HepG2 (cell line): ENCODE results near the gene FITM2. TPM values are rescaled to one million over a fixed set of nuclear protein-coding genes. Genes with fewer than 3 reads are reported as not detected.

Source experiments
- ATAC-seq: fragments of 200-7000 bp; cut with Tn5 transposase; 3 replicates; pipeline ENCODE4 v1.9.1; 2020; ENCODE audit warnings: mild to moderate bottlenecking, moderate library complexity
- BruUV-seq: library from RNA; stranded (reverse); fragments of 400-500 nt; replicated peaks from 2 replicates; lab custom pipeline; 2021; lab: Mats Ljungman, UMichigan
- CTCF ChIA-PET: fragments of 300-600 bp; formaldehyde crosslinking; extraction: SDS; loops from one replicate; lab custom pipeline; 2021; ENCODE audit warnings: low total read pairs, inconsistent platforms, low intra/inter-chr PET ratio; lab: Yijun Ruan, JAX
- POLR2A ChIA-PET: fragments of 350-600 bp; sonication (Branson Sonifier 250); formaldehyde crosslinking; loops from one replicate; lab custom pipeline; 2020; ENCODE audit warnings: antibody characterized with exemption, inconsistent platforms; lab: Yijun Ruan, JAX
- DNase-seq: peaks from one replicate; pipeline ENCODE4 v3.0.0-alpha.2; 2015; ENCODE audit warnings: low spot score
- FAIRE-seq: peaks from 3 replicates; lab custom pipeline; 2011; peaks lifted over from hg19 to GRCh38; lab: Jason Lieb, UNC
- H2AFZ ChIP-seq: one replicate; pipeline ENCODE4 v1.6.1; 2011; ENCODE audit warnings: low read length, inconsistent platforms
- H3K27ac ChIP-seq: fragments of 300-600 bp; 3 replicates; pipeline ENCODE4 v1.8.0; 2011; ENCODE audit warnings: mixed run types, mild to moderate bottlenecking, mixed read lengths, low read length, inconsistent platforms; ENCODE audit not compliant: insufficient read depth; ENCODE audit errors: extremely low read length
- H3K27me3 ChIP-seq, 2 experiments: fragments of 200-600 bp in 1 of 2; 2 replicates in 1 of 2; 3 replicates in 1 of 2; pipeline versions ENCODE4 v1.6.0 to v1.8.0; 2011; ENCODE audit warnings: low read length in 2 of 2, mild to moderate bottlenecking in 2 of 2, moderate library complexity in 2 of 2, inconsistent platforms in 1 of 2; ENCODE audit not compliant: insufficient read depth in 2 of 2, control insufficient read depth in 1 of 2
- H3K36me3 ChIP-seq, 2 experiments: fragments of 200-600 bp in 1 of 2; replicated peaks in 1 of 2; 2 replicates in 1 of 2; 3 replicates in 1 of 2; pipeline versions ENCODE4 v1.5.1 to v1.8.0; 2011; ENCODE audit warnings: low read length in 2 of 2, inconsistent platforms in 1 of 2; ENCODE audit not compliant: insufficient read depth in 2 of 2, control insufficient read depth in 1 of 2
- H3K4me1 ChIP-seq: 2 replicates; pipeline ENCODE4 v1.5.1; 2012; ENCODE audit warnings: low read length, inconsistent platforms; ENCODE audit not compliant: insufficient read depth
- H3K4me2 ChIP-seq: 2 replicates; pipeline ENCODE4 v1.6.0; 2011; ENCODE audit warnings: low read depth, low read length, inconsistent platforms
- H3K4me3 ChIP-seq, 3 experiments: fragments of 200-600 bp in 1 of 3; sonication (generic), shearing (Covaris generic) in 1 of 3; replicated peaks in 1 of 3; 2 replicates each; pipeline ENCODE4 v1.5.1; 2011 to 2016; ENCODE audit warnings: low read length in 3 of 3, inconsistent platforms in 2 of 3, low read depth in 2 of 3, mild to moderate bottlenecking in 2 of 3, control low read depth in 1 of 3, mixed read lengths in 1 of 3; ENCODE audit not compliant: insufficient read depth in 1 of 3
- H3K79me2 ChIP-seq: one replicate; pipeline ENCODE4 v1.6.1; 2011; ENCODE audit warnings: low read length, inconsistent platforms; ENCODE audit not compliant: insufficient read depth
- H3K9ac ChIP-seq: 2 replicates; pipeline ENCODE4 v1.6.0; 2011; ENCODE audit warnings: mild to moderate bottlenecking, low read depth, low read length, inconsistent platforms; ENCODE audit not compliant: insufficient read depth
- H3K9me3 ChIP-seq: 2 replicates; pipeline ENCODE4 v1.5.1; 2012; ENCODE audit warnings: mild to moderate bottlenecking, low read length
- H4K20me1 ChIP-seq: 2 replicates; pipeline ENCODE4 v1.6.0; 2011; ENCODE audit warnings: inconsistent platforms, mild to moderate bottlenecking, low read length, moderate library complexity; ENCODE audit not compliant: insufficient read depth
- CAMTA2 ChIP-seq: sonication (generic); formaldehyde crosslinking; IDR thresholded peaks from 2 replicates; pipeline ENCODE4 v1.4.0; 2020; ENCODE audit warnings: mild to moderate bottlenecking, missing genetic modification reagents, borderline replicate concordance
- CHCHD3 ChIP-seq: sonication (generic); formaldehyde crosslinking; IDR thresholded peaks from 2 replicates; pipeline ENCODE4 v1.8.0; 2022; ENCODE audit warnings: mild to moderate bottlenecking, missing genetic modification reagents, moderate library complexity
- GABPB1 ChIP-seq: IDR thresholded peaks from 2 replicates; pipeline ENCODE4 v1.6.1; 2016; ENCODE audit warnings: mild to moderate bottlenecking, missing genetic modification reagents, moderate library complexity, missing compliant biosample characterization
- HMG20B ChIP-seq: conservative IDR thresholded peaks from 2 replicates; pipeline ENCODE4 v1.6.1; 2016; ENCODE audit warnings: missing genetic modification reagents, missing compliant biosample characterization
- RARA ChIP-seq: IDR thresholded peaks from 2 replicates; pipeline ENCODE4 v1.6.1; 2016; ENCODE audit warnings: missing genetic modification reagents, missing compliant biosample characterization
- ZBTB8A ChIP-seq: sonication (generic); formaldehyde crosslinking; IDR thresholded peaks from 2 replicates; pipeline ENCODE4 v1.4.0; 2020; ENCODE audit warnings: mild to moderate bottlenecking, low read depth, missing genetic modification reagents, borderline replicate concordance
- ZMYM3 ChIP-seq: sonication (generic); formaldehyde crosslinking; IDR thresholded peaks from 2 replicates; pipeline ENCODE4 v1.5.1; 2020; ENCODE audit warnings: mild to moderate bottlenecking, missing genetic modification reagents
- ZNF556 ChIP-seq: sonication (generic); formaldehyde crosslinking; IDR thresholded peaks from 2 replicates; pipeline ENCODE4 v1.4.0; 2020; ENCODE audit warnings: mild to moderate bottlenecking, missing genetic modification reagents, borderline replicate concordance
- ZNF615 ChIP-seq: sonication (generic); formaldehyde crosslinking; IDR thresholded peaks from 2 replicates; pipeline ENCODE4 v1.5.0; 2020; ENCODE audit warnings: mild to moderate bottlenecking, missing genetic modification reagents, borderline replicate concordance
- WGBS: methylation state at CpG from one replicate; pipeline ENCODE4 v1.1.6; 2017; ENCODE audit warnings: low lambda C conversion rate; 5-methylcytosine and 5-hydroxymethylcytosine counted together
- in situ Hi-C: cut with HindIII; loops from 2 replicates; pipeline ENCODE4 v1.10.0; 2017; ENCODE audit warnings: low pct_unique_long_range_greater_than_20kb; ENCODE audit not compliant: extremely low pct_ligation_motif_present
- intact Hi-C: fragments of 100-400 bp; cut with micrococcal nuclease; formaldehyde crosslinking; loops from one replicate; pipeline ENCODE4 v1.10.0; 2022; ENCODE audit not compliant: unreplicated experiment
- polyA plus RNA-seq, 8 experiments: library from polyadenylated mRNA; depleted of rRNA in 3 of 8; stranded (reverse) in 7 of 8; unstranded in 1 of 8; fragments of >200 nt; fragmentation: Illumina TruSeq in 4 of 8; extraction: Trizol in 4 of 8; gene quantifications; 2 replicates each; pipeline versions ENCODE4 v1.2.1 to v1.2.3, GENCODE V29; 2011 to 2016; ENCODE audit warnings: low read depth in 4 of 8, missing spikeins in 1 of 8, mixed read lengths in 1 of 8; ENCODE audit not compliant: insufficient read depth in 1 of 8
- total RNA-seq, 5 experiments: library from RNA; depleted of rRNA; stranded (reverse); fragments of >200 nt; fragmentation: Illumina TruSeq; extraction: Trizol; gene quantifications; 2 replicates each; pipeline ENCODE4 v1.2.3, GENCODE V29; 2016; ENCODE audit warnings: low read depth in 1 of 5
- TF ChIP-seq, protein P1 (sequence below): sonication (generic); formaldehyde crosslinking; IDR thresholded peaks from 2 replicates; pipeline ENCODE4 v1.5.0; 2020; ENCODE audit warnings: missing genetic modification reagents, mild to moderate bottlenecking, borderline replicate concordance
- TF ChIP-seq, protein P2 (sequence below): sonication (generic); formaldehyde crosslinking; conservative IDR thresholded peaks from 2 replicates; pipeline ENCODE4 v1.8.0; 2022; ENCODE audit warnings: missing genetic modification reagents
- TF ChIP-seq, protein P3 (sequence below): sonication (generic); formaldehyde crosslinking; IDR thresholded peaks from 2 replicates; pipeline ENCODE4 v1.8.1; 2022; ENCODE audit warnings: low read depth, mild to moderate bottlenecking, missing genetic modification reagents
- TF ChIP-seq, protein P4 (sequence below): sonication (generic); formaldehyde crosslinking; IDR thresholded peaks from 2 replicates; pipeline ENCODE4 v1.4.0; 2020; ENCODE audit warnings: missing genetic modification reagents

Gene FITM2
- total and polyA plus RNA-seq, 2 of the 13 experiments (the other 11 are each of a cell fraction or from before 2014, with no cell fraction given), result 9.6 to 24.5 TPM

DNA sequence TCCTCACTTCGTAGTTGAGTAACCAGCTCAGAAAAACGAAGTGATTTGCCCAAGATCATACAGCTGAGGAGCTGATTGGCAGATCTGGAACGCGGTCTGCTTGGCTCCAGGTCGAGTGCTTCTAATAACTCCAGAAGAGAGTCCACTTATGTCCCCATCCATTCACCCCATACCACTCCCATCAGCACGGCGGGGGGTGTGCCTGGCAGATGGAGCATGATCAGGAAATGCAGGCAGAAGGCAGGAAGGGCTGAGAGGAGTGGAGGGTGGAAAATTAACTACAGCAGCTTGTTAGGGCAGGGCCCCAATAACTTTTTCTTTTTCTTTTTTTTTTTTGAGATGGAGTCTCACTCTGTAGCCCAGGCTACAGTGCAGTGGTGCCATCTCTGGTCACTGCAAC is 15.0 kb downstream of the FITM2 start:
- Histone ChIP-seq H3K4me3 (no peak overlapping the region), H3K36me3 (no peaks in the 10 kb centered on the region), H3K27me3 (no peaks in the 10 kb centered on the region), H3K79me2 (no peaks in the 10 kb centered on the region), H3K9me3 (no peaks in the 10 kb centered on the region), H3K4me1 (peaks cover 2% of the 10 kb centered on the region), H3K4me2 (no peak overlapping the region), H2AFZ (no peak overlapping the region), H3K9ac (no peak overlapping the region), H3K27ac (no peak overlapping the region), H4K20me1 (no peaks in the 10 kb centered on the region)
- POLR2A ChIA-PET, result no interaction called here
- intact Hi-C loops (no loop called here), in situ Hi-C loops (no loop called here)
- FAIRE-seq (no peak), ATAC-seq (no peak), DNase-seq (no peak)
- BruUV-seq, result no TSS peak
- TF ChIP-seq GABPB1 (CRISPR knock-in tag) (no peak), CAMTA2 (CRISPR knock-in tag) (no peak), ZNF556 (no peak), HMG20B (CRISPR knock-in tag) (no peak), RARA (CRISPR knock-in tag) (no peak), ZNF615 (CRISPR knock-in tag) (no peak), CHCHD3 (CRISPR knock-in tag) (no peak), ZBTB8A (CRISPR knock-in tag) (no peak), ZMYM3 (CRISPR knock-in tag) (no peak)
- TF ChIP-seq, protein P1, sequence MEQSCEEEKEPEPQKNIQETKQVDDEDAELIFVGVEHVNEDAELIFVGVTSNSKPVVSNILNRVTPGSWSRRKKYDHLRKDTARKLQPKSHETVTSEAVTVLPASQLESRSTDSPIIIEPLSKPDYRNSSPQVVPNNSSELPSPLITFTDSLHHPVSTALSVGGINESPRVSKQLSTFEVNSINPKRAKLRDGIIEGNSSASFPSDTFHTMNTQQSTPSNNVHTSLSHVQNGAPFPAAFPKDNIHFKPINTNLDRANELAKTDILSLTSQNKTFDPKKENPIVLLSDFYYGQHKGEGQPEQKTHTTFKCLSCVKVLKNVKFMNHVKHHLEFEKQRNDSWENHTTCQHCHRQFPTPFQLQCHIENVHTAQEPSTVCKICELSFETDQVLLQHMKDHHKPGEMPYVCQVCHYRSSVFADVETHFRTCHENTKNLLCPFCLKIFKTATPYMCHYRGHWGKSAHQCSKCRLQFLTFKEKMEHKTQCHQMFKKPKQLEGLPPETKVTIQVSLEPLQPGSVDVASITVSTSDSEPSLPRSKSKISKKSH (CRISPR knock-in tag), result no peak
- TF ChIP-seq, protein P2, sequence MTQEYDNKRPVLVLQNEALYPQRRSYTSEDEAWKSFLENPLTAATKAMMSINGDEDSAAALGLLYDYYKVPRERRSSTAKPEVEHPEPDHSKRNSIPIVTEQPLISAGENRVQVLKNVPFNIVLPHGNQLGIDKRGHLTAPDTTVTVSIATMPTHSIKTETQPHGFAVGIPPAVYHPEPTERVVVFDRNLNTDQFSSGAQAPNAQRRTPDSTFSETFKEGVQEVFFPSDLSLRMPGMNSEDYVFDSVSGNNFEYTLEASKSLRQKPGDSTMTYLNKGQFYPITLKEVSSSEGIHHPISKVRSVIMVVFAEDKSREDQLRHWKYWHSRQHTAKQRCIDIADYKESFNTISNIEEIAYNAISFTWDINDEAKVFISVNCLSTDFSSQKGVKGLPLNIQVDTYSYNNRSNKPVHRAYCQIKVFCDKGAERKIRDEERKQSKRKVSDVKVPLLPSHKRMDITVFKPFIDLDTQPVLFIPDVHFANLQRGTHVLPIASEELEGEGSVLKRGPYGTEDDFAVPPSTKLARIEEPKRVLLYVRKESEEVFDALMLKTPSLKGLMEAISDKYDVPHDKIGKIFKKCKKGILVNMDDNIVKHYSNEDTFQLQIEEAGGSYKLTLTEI (CRISPR knock-in tag), result no peak
- TF ChIP-seq, protein P3, sequence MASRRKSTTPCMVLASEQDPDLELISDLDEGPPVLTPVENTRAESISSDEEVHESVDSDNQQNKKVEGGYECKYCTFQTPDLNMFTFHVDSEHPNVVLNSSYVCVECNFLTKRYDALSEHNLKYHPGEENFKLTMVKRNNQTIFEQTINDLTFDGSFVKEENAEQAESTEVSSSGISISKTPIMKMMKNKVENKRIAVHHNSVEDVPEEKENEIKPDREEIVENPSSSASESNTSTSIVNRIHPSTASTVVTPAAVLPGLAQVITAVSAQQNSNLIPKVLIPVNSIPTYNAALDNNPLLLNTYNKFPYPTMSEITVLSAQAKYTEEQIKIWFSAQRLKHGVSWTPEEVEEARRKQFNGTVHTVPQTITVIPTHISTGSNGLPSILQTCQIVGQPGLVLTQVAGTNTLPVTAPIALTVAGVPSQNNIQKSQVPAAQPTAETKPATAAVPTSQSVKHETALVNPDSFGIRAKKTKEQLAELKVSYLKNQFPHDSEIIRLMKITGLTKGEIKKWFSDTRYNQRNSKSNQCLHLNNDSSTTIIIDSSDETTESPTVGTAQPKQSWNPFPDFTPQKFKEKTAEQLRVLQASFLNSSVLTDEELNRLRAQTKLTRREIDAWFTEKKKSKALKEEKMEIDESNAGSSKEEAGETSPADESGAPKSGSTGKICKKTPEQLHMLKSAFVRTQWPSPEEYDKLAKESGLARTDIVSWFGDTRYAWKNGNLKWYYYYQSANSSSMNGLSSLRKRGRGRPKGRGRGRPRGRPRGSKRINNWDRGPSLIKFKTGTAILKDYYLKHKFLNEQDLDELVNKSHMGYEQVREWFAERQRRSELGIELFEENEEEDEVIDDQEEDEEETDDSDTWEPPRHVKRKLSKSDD, result no peak
- TF ChIP-seq, protein P4, sequence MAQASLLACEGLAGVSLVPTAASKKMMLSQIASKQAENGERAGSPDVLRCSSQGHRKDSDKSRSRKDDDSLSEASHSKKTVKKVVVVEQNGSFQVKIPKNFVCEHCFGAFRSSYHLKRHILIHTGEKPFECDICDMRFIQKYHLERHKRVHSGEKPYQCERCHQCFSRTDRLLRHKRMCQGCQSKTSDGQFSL (CRISPR knock-in tag), result no peak
- CTCF ChIA-PET, result no interaction called here
- 84% methylated on average over 7 of the region's 7 CpGs for WGBS
